LHCN-M2 (cell line): ENCODE measurements around the gene MACF1. TPM values are rescaled to one million over a fixed set of nuclear protein-coding genes. Genes with fewer than 3 reads are reported as not detected.

ENCODE experiments used
- DNase-seq: peaks from one replicate; pipeline ENCODE4 v3.0.0-alpha.2; 2012; ENCODE audit warnings: low read depth
- total RNA-seq: library from RNA; depleted of rRNA; stranded (reverse); fragments of >200 nt; gene quantifications from 2 replicates; pipeline ENCODE4 v1.2.3, GENCODE V29; 2014; rRNA removed

The MACF1 gene
- total RNA-seq, 1 experiment from 2014 or later: 366 TPM

- no peak for DNase-seq
Measured at GRCh38 chr1:39529901-39530535, 325.5 kb downstream of the MACF1 start.

- no peak for DNase-seq
Measured at GRCh38 chr1:39531526-39531925, 327.0 kb downstream of the MACF1 start.

- no peak for DNase-seq
Measured at GRCh38 chr1:39533442-39533841, 328.9 kb downstream of the MACF1 start.

Other genes with a start within 250 kb of the MACF1 start
- gene AKIRIN1, start 213.4 kb upstream of the MACF1 start, total RNA-seq: 52.4 and 52.6 TPM in 2 replicates
- gene NDUFS5, start 178.3 kb upstream of the MACF1 start, total RNA-seq: 124 and 236 TPM in 2 replicates